Lower leg skin (tissue), 4 donors: ENCODE data around the gene CLDN19. TPM values are rescaled to one million over a fixed set of nuclear protein-coding genes. Genes with fewer than 3 reads are reported as not detected.

Source experiments
- DNase-seq, 2 donors: peaks; one replicate each; pipeline ENCODE4 v3.0.0-alpha.2; 2019; ENCODE audit warnings: low spot score in 2 of 2
- H3K4me3 ChIP-seq: fragments of 200-600 bp; sonication (generic); 2 replicates; pipeline ENCODE4 v1.5.1; 2017; ENCODE audit warnings: mild to moderate bottlenecking, low read depth; ENCODE audit not compliant: poor library complexity, severe bottlenecking
- POLR2A ChIP-seq, 2 donors: fragments of 450-650 bp; IDR thresholded peaks; one replicate each; pipeline ENCODE4 v1.6.1; 2016 to 2017; ENCODE audit warnings: antibody characterized with exemption in 2 of 2, mild to moderate bottlenecking in 1 of 2, moderate library complexity in 1 of 2
- WGBS, 2 donors: methylation state at CpG; one replicate each; pipeline ENCODE4 v1.1.5; 2018; 5-methylcytosine and 5-hydroxymethylcytosine counted together
- intact Hi-C: fragments of 100-400 bp; cut with DNase I; formaldehyde crosslinking; loops from one replicate; pipeline ENCODE4 v1.15.0; 2023; ENCODE audit warnings: low total_unique reads
- total RNA-seq, 4 donors: library from RNA; depleted of rRNA; stranded (reverse); fragments of >200 nt; gene quantifications; one replicate each; pipeline ENCODE4 v1.1.0, GENCODE V29; 2016
- TF ChIP-seq, protein P1 (sequence below), 3 donors: fragments of 450-650 bp; IDR thresholded peaks; one replicate each; pipeline ENCODE4 v1.5.1; 2016; ENCODE audit warnings: antibody characterized with exemption in 3 of 3, mild to moderate bottlenecking in 3 of 3, moderate library complexity in 2 of 3

Gene CLDN19
- total RNA-seq, 4 donors from 2014 or later, result 0.12 to 1.2 (median 0.18) TPM

DNA sequence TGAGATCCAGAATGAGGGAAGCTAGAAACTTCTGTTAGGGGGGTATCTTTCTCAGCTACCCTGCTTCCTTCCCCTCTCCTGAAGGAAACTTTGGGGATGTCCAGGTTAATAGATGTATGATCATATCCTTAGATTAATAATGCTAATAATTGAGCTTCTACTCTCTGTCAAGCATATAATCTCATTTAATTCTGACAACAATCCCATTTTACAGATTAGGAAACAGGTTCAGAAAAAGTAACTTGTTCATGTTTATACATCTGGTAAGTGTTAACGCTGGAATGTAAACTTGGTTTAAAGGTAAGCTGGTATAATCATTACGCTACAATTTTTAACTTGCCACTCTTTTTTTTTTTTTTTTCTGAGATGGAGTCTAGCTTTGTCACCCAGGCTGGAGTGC is 43.1 kb upstream of the CLDN19 start:
- no peak for DNase-seq
- intact Hi-C loops, result no loop called here
- TF ChIP-seq POLR2A (IDR thresholded peaks at IDR 0.05), result no peak
- TF ChIP-seq, protein P1, sequence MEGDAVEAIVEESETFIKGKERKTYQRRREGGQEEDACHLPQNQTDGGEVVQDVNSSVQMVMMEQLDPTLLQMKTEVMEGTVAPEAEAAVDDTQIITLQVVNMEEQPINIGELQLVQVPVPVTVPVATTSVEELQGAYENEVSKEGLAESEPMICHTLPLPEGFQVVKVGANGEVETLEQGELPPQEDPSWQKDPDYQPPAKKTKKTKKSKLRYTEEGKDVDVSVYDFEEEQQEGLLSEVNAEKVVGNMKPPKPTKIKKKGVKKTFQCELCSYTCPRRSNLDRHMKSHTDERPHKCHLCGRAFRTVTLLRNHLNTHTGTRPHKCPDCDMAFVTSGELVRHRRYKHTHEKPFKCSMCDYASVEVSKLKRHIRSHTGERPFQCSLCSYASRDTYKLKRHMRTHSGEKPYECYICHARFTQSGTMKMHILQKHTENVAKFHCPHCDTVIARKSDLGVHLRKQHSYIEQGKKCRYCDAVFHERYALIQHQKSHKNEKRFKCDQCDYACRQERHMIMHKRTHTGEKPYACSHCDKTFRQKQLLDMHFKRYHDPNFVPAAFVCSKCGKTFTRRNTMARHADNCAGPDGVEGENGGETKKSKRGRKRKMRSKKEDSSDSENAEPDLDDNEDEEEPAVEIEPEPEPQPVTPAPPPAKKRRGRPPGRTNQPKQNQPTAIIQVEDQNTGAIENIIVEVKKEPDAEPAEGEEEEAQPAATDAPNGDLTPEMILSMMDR (IDR thresholded peaks at IDR 0.05), result no peak
- 96 to 97% methylated on average over 2 of the region's 2 CpGs for WGBS, 2 donors
- no peak overlapping the region for H3K4me3 ChIP-seq

DNA sequence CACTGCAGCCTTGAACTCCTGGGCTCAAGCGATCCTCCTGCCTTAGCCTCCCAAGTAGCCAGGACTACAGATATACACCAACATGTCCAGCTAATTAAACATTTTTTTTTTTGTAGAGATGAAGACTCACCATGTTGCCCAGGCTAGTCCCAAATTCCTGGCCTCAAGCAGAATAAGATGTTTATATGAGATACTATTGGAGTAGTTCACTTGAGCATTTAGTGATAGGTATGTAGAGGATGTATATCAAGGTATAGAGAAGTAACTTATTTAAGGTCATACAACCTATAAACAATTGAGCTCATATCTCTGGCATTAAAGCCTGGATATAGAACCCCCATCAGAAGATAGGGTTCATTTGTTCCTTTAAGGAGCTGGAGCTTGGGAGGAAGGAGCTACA is 40.1 kb upstream of the CLDN19 start:
- DNase-seq, result no peak
- WGBS, 2 donors, result 96 to 100% methylated on average over 1 of the region's 1 CpG
- no peak for TF ChIP-seq POLR2A (IDR thresholded peaks at IDR 0.05)
- TF ChIP-seq, protein P1 (IDR thresholded peaks at IDR 0.05), result no peak
- no peak overlapping the region for H3K4me3 ChIP-seq
- intact Hi-C loops, result no loop called here

DNA sequence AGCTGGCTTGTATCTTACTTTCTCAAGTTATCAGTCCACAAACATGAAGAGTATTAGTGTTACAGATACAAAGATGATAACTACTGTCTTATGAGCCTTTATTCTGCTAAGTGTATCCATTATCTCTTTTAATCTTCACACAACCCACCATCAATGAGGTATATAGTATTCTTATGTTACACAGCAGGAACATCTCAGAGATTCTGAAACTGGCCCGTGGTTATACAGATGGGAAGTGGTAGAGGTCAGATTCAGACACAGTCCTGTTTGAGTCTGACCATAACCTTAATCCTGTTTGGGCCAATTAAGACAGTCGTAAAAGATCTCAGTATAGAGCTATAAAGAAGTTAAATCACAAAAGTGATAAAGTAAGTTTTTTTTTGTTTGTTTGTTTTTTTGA is 39.7 kb upstream of the CLDN19 start:
- no peak overlapping the region for H3K4me3 ChIP-seq
- DNase-seq, result no peak
- intact Hi-C loops, result loop anchor here (10.0 kb wide), 1 partner anchor 295 kb away; no protein-coding TSS in a partner anchor
- 85 to 89% methylated on average over 2 of the region's 2 CpGs for WGBS, 2 donors
- TF ChIP-seq, protein P1 (IDR thresholded peaks at IDR 0.05), result no peak
- no peak for TF ChIP-seq POLR2A (IDR thresholded peaks at IDR 0.05)

DNA sequence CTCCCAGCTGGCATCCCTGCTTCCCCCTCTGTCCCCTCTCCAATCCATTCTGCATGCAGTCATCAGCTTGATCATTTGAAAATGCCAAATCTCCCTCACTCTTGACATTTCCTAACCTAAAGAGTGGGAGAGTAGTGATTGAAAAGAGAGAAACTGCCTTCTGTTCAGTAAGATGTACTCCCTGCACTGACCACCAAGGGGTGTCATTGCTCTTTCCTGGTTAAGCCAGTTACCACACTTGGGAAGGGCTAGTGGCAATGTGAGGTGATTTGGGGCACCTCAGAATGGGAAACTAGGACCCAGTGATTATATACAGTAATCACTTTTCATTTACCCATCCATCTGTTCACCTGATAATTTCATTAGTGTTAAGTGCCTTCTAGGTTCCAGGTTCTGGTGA is 37.8 kb upstream of the CLDN19 start:
- intact Hi-C loops, result loop anchor here (10.0 kb wide), 1 partner anchor 297 kb away; no protein-coding TSS in a partner anchor
- DNase-seq, result no peak
- no peak for TF ChIP-seq POLR2A (IDR thresholded peaks at IDR 0.05)
- TF ChIP-seq, protein P1 (IDR thresholded peaks at IDR 0.05), result peak in 1 of 3 donors; percentile 21
- no peak overlapping the region for H3K4me3 ChIP-seq

DNA sequence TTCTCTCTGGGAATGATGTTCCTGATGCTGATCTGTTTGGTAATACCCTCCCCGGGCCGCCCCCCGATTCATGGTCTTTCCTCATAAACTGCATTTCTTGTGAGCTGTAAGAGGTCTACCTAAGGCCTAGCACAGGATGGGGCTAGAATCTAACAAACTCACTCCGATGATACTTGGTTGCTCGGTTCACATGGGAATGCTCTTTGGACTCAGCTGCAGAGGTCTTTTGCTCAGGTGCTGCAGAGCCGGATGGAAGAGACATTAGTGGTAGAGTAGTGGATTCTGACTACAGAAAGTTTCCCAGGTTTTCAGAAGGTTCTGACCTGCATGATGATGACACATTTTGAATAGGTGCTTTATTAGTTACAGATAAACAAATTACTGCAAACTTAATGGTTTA is 36.5 kb upstream of the CLDN19 start:
- H3K4me3 ChIP-seq, result no peak overlapping the region
- intact Hi-C loops, result loop anchor here (10.0 kb wide), 1 partner anchor 298 kb away; no protein-coding TSS in a partner anchor
- no peak for DNase-seq
- WGBS, 2 donors, result 94 to 98% methylated on average over 6 of the region's 6 CpGs
- TF ChIP-seq, protein P1 (IDR thresholded peaks at IDR 0.05), result no peak
- no peak for TF ChIP-seq POLR2A (IDR thresholded peaks at IDR 0.05)

DNA sequence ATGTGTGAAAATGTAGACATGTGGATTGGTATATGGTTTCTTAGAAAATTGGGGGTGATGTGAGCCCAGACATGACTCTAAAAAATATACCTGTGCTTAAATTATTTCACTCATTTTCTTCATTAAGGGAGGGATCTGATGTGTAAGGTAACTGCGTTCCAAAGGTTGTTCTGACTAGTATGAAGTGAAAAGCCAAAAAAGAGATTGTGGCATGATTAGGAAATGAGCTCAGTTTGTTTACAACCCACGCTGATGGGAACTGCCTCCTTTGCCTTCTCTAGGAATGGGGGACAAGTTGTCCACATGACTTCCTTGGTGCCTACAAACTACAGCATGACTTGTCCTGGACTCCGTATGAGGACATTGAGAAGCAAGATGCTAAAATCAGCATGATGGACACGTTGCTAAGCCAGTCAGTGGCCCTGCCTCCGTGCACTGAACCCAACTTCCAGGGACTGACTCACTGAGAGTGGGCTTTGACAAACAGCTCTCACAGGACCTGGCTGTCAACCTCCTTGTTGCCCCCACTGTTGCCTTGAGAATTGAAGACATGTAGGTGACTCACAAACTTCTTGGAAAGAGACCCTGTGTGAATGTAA is 35.0 kb upstream of the CLDN19 start:
- no peak for DNase-seq
- H3K4me3 ChIP-seq, result no peak overlapping the region
- intact Hi-C loops, result loop anchor here (10.0 kb wide), 1 partner anchor 300 kb away; no protein-coding TSS in a partner anchor
- no peak for TF ChIP-seq POLR2A (IDR thresholded peaks at IDR 0.05)
- TF ChIP-seq, protein P1 (IDR thresholded peaks at IDR 0.05), result no peak
- 92 to 93% methylated on average over 5 of the region's 5 CpGs for WGBS, 2 donors
